KBM-7 (cell line): ENCODE data around the gene COG8.

Source experiments
- DNase-seq: peaks from one replicate; pipeline ENCODE4 v3.0.0-alpha.2; 2015
- in situ Hi-C: fragments of 300-500 bp; cut with MboI; formaldehyde crosslinking; loops from 2 replicates; pipeline ENCODE4 v1.14.3; 2020; ENCODE audit warnings: low sequenced_read_pairs, low pct_unique_long_range_greater_than_20kb, mixed read lengths

Gene COG8

GRCh38 chr16:69349536-69349935 lies 10.2 kb upstream of the COG8 start:
- no peak for DNase-seq
- in situ Hi-C loops: no loop called here

GRCh38 chr16:69348222-69348621 lies 8.9 kb upstream of the COG8 start:
- in situ Hi-C loops: no loop called here
- no peak for DNase-seq

GRCh38 chr16:69346683-69347082 lies 7.3 kb upstream of the COG8 start:
- in situ Hi-C loops: no loop called here
- no peak for DNase-seq

GRCh38 chr16:69345923-69346322 lies 6.6 kb upstream of the COG8 start:
- in situ Hi-C loops: no loop called here
- no peak for DNase-seq

GRCh38 chr16:69344171-69344570 lies 4.8 kb upstream of the COG8 start:
- in situ Hi-C loops: no loop called here
- no peak for DNase-seq

- in situ Hi-C loops: no loop called here
- DNase-seq: no peak
These were observed 806 bp upstream of the COG8 start for GRCh38 chr16:69340095-69340644.

GRCh38 chr16:69338557-69339288 lies 641 bp downstream of the COG8 start:
- DNase-seq: no peak
- in situ Hi-C loops: no loop called here

GRCh38 chr16:69334696-69335095 lies 4.7 kb downstream of the COG8 start:
- in situ Hi-C loops: no loop called here
- DNase-seq: no peak

GRCh38 chr16:69330286-69331109 lies 8.9 kb downstream of the COG8 start, which contains the start of gene PDF:
TSS of gene PDF (minus strand) at chr16:69330588. CDS start at chr16:69330570, 18 bp downstream.
- in situ Hi-C loops: no loop called here
- peak; percentile 93 for DNase-seq

- in situ Hi-C loops: no loop called here
- DNase-seq: no peak
These were observed 9.7 kb downstream of the COG8 start for GRCh38 chr16:69329369-69330285.

GRCh38 chr16:69328854-69329316 lies 10.5 kb downstream of the COG8 start:
- DNase-seq: no peak

GRCh38 chr16:69327585-69328310 lies 11.6 kb downstream of the COG8 start:
- in situ Hi-C loops: no loop called here

More at GRCh38 chr16:69328854-69329316, 10.5 kb downstream of the COG8 start:
- in situ Hi-C loops: no loop called here

GRCh38 chr16:69326172-69326873 lies 13.0 kb downstream of the COG8 start:
- in situ Hi-C loops: no loop called here
- DNase-seq: no peak

More at GRCh38 chr16:69327585-69328310, 11.6 kb downstream of the COG8 start:
- DNase-seq: no peak

- in situ Hi-C loops: no loop called here
- no peak for DNase-seq
These were observed 13.6 kb downstream of the COG8 start for GRCh38 chr16:69325784-69326171.

- DNase-seq: no peak
- in situ Hi-C loops: no loop called here
These were observed 14.6 kb downstream of the COG8 start for GRCh38 chr16:69324585-69325253.

- no peak for DNase-seq
- in situ Hi-C loops: no loop called here
These were observed 15.3 kb downstream of the COG8 start for GRCh38 chr16:69324013-69324531.

- DNase-seq: no peak
These were observed 15.9 kb downstream of the COG8 start for GRCh38 chr16:69323415-69323814.

More at GRCh38 chr16:69323415-69323814, 15.9 kb downstream of the COG8 start:
- in situ Hi-C loops: no loop called here
